GM18520 (cell line): ENCODE data around the gene WFIKKN2.
"Not testable (repeated sequence)": the region's sequence is repeated elsewhere in the genome, so short reads cannot be mapped to it uniquely, and the experiment has no call there.

ENCODE experiments used
- ATAC-seq: cut with Tn5 transposase; IDR thresholded peaks from one replicate; pipeline ENCODE4 v1.9.1; 2021; ENCODE audit not compliant: unreplicated experiment

Gene WFIKKN2

GRCh38 chr17:50850640-50851039 lies 15.3 kb downstream of the WFIKKN2 start:
- ATAC-seq: no peak

- ATAC-seq: no peak
Measured at GRCh38 chr17:50853015-50853615, 17.7 kb downstream of the WFIKKN2 start.

DNA sequence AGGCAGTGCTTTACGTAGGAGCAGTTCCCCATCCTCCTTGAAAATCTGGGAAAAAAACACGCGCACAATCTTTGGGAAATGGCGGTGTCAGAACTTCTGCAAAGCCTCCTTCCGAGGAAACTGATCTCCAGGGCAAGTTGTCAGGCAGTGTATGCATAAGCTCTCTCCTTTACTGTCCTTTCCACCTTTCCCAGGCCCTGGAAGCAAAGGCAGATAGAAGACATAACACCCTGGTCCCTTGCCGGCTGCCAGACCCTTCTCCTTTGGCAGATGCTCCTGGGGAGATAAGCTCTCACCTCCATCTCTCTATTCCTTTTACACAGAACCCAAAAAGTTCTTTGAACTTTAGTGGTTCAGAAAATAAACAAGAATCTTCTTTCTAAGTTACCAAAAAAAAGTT lies 18.4 kb downstream of the WFIKKN2 start:
- ATAC-seq: no peak

GRCh38 chr17:50855708-50856330 lies 20.4 kb downstream of the WFIKKN2 start:
- ATAC-seq: no peak

DNA sequence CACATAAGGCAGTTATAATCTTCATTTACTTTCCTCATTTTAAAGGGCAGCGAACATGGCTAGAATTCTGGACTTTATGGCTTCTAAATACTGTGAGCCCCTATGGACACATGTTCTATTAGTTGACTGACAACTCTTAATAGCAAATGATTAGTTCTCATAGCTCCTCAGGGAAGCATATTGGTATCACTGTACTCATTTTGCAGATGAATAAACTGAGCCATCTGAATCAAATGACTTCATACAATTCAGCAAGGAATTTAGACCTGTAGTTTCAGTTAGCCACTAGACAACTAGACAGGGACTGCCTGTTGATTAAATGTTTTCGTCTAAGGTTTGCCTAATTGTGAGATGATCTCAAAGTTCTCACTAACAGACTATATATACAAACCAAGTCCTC lies 21.0 kb downstream of the WFIKKN2 start:
- ATAC-seq: no peak

GRCh38 chr17:50858486-50859225 lies 23.3 kb downstream of the WFIKKN2 start:
- ATAC-seq: no peak

DNA sequence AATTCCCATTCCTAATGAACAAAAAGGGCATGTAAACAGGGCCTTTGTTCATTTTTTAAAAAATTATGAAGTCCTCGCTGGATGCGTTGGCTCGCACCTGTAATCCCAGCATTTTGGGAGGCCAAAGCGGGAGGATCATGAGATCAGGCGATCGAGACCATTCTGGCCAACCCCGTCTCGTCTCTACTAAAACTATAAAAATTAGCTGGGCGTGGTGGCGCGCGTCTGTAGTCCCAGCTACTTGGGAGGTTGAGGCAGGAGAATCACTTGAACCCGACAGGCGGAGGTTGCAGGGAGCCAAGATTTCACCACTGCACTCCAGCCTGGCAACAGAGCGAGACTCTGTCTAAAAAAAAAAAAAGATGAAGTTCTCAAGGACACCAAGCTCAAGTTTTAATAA lies 24.3 kb downstream of the WFIKKN2 start:
- ATAC-seq: not testable (repeated sequence)

GRCh38 chr17:50861334-50861676 lies 25.9 kb downstream of the WFIKKN2 start:
- no peak for ATAC-seq

DNA sequence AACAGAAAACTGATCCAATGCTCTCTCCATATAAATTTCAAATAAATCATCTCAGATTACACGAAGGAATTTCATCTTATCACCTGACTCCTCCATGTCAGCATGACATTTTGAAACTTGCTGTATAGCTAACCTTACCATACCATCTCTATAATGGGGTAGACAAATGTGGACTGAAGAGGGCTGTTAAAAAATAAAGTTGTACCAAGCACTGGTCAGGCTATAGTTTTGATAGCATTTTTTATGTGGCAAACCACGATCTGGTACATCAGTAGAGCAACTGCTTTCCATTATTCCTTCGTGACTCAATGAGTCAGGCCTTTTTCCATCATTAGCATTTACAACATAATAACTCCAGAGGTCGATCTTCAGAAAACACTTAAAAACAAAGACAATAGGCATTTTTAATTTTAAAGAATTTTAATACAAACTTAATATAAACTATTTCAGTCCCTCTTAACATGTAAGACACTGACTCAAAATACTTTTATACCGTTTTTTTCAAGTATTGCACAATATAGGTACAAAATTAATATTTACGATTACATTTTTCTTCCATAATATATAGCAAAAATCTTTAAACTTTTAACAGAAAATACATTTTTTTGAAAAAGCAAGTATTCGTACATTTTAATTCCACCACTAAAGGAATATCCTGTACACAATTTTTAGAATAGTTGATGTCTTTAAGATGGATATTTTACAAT lies 26.6 kb downstream of the WFIKKN2 start:
- no peak for ATAC-seq

DNA sequence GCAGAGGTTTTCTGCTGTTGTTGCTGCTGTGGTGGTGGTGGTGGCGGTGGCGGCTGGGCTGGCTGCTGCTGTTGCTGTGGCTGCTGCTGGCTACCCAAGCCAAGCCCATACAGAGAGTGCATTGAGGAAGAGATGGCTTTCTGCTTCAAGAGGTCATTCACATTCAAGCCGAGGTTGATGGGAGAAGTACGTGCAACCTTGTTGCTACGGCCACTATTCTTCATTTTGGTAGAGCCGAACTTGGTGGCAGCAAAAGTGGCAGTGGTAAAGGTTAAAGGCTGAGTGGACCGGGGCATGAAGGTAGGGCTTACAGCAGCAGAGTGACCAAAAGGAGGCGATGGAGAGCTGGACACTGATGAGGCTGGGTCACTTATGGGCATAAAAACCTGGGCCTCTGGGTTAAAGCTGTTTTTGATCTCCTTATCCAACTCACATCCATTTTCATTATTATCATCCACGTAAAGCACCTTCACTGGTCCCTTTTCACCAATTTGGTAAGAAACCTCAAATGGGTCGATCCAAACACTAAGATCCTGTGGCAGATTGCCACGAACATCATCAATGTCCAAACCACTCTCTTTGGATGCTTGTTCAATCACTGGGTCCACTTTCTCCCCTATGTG lies 27.9 kb downstream of the WFIKKN2 start:
- ATAC-seq: no peak

- ATAC-seq: no peak
Measured at GRCh38 chr17:50863931-50864330, 28.5 kb downstream of the WFIKKN2 start.

GRCh38 chr17:50864747-50865059 lies 29.3 kb downstream of the WFIKKN2 start:
- no peak for ATAC-seq

- peak; percentile 11 for ATAC-seq
Measured at GRCh38 chr17:50865060-50865867, 29.9 kb downstream of the WFIKKN2 start.

DNA sequence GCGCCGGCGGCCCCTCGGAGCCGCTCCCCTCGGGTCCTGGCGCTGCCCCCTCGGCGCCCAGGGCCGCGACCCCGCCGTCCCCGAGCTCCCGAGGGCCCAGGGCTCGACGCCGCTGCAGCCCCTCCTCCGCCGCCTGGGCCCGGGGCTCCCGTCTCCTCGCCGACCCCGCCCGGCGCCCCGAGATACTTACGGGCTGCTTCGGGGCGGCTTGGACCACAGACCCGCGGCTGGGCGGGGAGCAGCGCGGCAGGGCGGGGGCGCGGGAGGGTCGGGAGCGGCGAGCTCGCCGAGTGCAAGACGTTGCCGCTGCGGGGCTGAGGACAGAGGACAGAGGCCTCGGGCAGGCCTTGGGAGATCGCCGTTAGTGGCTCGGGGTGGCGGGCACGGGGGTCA lies 30.5 kb downstream of the WFIKKN2 start:
- ATAC-seq: no peak

- peak; percentile 54 for ATAC-seq
Measured at GRCh38 chr17:50866261-50866949, 31.0 kb downstream of the WFIKKN2 start, which contains the start of gene TOB1. TOB1 (minus strand) TSS chr17:50866354; CDS start chr17:50864017, 2,337 bp downstream.

GRCh38 chr17:50866950-50867362 lies 31.6 kb downstream of the WFIKKN2 start:
- ATAC-seq: no peak

DNA sequence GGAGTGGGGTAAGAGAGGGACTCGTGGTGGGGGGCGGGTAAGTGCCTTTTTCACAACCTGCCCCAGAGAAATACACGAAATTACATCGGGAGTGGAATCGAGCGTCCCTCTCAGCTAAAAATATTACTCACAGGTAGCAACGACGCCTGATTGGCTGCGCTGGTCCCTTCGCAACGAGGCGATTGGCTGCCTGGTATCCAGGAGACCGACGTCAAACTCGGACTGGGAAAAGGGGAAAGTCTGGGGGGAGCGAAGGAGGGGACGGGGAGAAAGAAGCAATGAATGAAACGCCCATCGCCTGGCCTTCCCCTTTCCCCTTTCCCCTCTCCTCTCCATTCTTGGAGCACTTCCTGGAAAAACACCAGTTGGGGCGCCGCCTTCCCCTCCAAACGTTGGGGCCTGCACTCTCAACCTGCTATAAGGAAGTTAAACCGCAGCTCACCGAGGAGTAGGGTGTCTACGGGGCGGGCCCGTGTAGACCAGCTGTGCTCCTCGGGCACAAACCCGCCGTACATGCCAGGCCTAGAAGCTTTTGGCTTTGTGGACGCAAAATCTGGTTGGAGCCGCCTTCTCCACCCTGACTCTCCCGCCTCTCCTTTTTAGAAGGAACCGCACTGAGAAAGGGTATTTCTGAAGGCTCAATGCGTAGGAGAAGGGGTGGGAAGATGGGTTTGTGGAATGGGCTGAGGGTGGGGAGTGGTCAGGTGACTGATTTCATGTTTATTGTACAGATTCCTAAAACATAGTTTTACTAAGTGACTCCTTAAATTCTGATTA lies 32.2 kb downstream of the WFIKKN2 start:
- ATAC-seq: peak; percentile 20

DNA sequence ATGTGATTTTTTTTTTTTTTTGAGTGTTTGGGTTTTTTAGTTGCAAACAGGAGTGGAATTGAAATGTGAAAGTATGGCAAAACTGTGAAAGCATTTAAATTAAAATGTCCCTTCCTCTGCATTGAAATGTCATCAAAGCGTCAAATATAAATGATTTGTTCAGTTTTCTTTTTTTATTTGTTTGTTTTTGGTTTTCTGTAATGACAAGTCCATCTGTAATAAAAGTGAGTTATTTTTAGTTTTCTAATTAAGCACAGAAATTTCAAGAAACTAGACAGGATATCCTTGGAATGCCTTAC lies 32.7 kb downstream of the WFIKKN2 start:
- no peak for ATAC-seq

DNA sequence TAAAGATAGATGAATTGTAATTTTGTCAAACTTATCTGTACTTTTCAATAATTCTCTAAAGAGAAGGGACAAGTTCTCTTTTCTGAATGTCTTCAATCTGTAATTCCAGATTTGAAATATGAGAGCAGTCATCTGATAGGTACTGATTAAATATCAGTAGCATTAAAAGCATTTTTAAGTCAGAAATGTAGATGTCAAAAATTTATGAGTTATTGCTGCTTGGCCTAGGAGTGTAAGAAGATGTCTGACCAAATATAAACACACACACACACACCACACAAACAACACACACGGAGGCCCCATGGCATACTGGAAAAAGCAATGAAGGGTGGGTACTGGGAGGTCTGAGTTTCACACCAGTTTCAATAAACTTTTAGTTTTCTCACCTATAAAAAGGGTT lies 33.2 kb downstream of the WFIKKN2 start:
- ATAC-seq: no peak
